GM10266 (cell line): ENCODE measurements around the gene ASTN2.

Source experiments
- DNase-seq: peaks from one replicate; pipeline ENCODE4 v3.0.0; 2012; ENCODE audit errors: extremely low spot score
- CTCF ChIP-seq: IDR thresholded peaks from 2 replicates; pipeline ENCODE4 v1.5.1; 2012; ENCODE audit warnings: mild to moderate bottlenecking, low read depth; ENCODE audit not compliant: control insufficient read depth, insufficient read depth; ENCODE audit errors: missing control alignments

ASTN2 gene

GRCh38 chr9:116490321-116490720 is 924.5 kb downstream of the ASTN2 start:
- DNase-seq, result no peak
- TF ChIP-seq CTCF, result no peak

GRCh38 chr9:116488373-116488772 is 926.5 kb downstream of the ASTN2 start:
- no peak for TF ChIP-seq CTCF
- DNase-seq, result no peak

GRCh38 chr9:116484492-116485061 is 930.3 kb downstream of the ASTN2 start:
- no peak for DNase-seq
- no peak for TF ChIP-seq CTCF

GRCh38 chr9:116483622-116484491 is 931.0 kb downstream of the ASTN2 start:
- no peak for TF ChIP-seq CTCF
- DNase-seq, result no peak

- DNase-seq, result no peak
Measured at GRCh38 chr9:116482740-116483139, 932.1 kb downstream of the ASTN2 start.

GRCh38 chr9:116480700-116481099 is 934.2 kb downstream of the ASTN2 start:
- TF ChIP-seq CTCF, result no peak

More at GRCh38 chr9:116482740-116483139, 932.1 kb downstream of the ASTN2 start:
- no peak for TF ChIP-seq CTCF

GRCh38 chr9:116479967-116480366 is 934.9 kb downstream of the ASTN2 start:
- no peak for DNase-seq
- TF ChIP-seq CTCF, result no peak

More at GRCh38 chr9:116480700-116481099, 934.2 kb downstream of the ASTN2 start:
- DNase-seq, result no peak
